MM.1S (cell line): Measurements from ENCODE around the gene SNX25.

Source experiments
- CTCF ChIP-seq: fragments of 300-600 bp; sonication (generic); IDR thresholded peaks from 2 replicates; pipeline ENCODE4 v1.5.1; 2016; ENCODE audit warnings: antibody characterized with exemption, low read length, mixed read lengths
- EZH2 ChIP-seq: fragments of 300-600 bp; sonication (generic); optimal IDR thresholded peaks from 2 replicates; pipeline ENCODE3; 2017; ENCODE audit warnings: low read depth, mild to moderate bottlenecking, antibody characterized with exemption, low read length, mixed read lengths
- EZH2phosphoT487 ChIP-seq: fragments of 300-600 bp; sonication (generic); IDR thresholded peaks from 2 replicates; pipeline ENCODE4 v1.6.1; 2018; ENCODE audit warnings: antibody characterized with exemption, low read length

GRCh38 chr4:185334326-185334725, 124.9 kb downstream of the SNX25 start:
- TF ChIP-seq CTCF (no peak), EZH2 (no peak), EZH2phosphoT487 (no peak)
